ENCODE results near the gene DPYSL3.

The DPYSL3 gene

GRCh38 chr5:147512659-147513379, 3.0 kb upstream of the DPYSL3 start:
- DNase-seq: peak; percentile 75

- DNase-seq: no peak
These were observed 1.0 kb upstream of the DPYSL3 start for GRCh38 chr5:147510885-147511284.

GRCh38 chr5:147509041-147509709, 693 bp downstream of the DPYSL3 start:
- DNase-seq: peak; percentile 12

GRCh38 chr5:147508711-147509040, 1.2 kb downstream of the DPYSL3 start:
- no peak for DNase-seq

- peak; percentile 67 for DNase-seq
These were observed 2.3 kb downstream of the DPYSL3 start for GRCh38 chr5:147507480-147508126.

GRCh38 chr5:147504535-147504934, 5.3 kb downstream of the DPYSL3 start:
- DNase-seq: no peak

GRCh38 chr5:147504011-147504410, 5.9 kb downstream of the DPYSL3 start:
- DNase-seq: peak; percentile 92

- DNase-seq: no peak
These were observed 18.9 kb downstream of the DPYSL3 start for GRCh38 chr5:147490989-147491388.

- DNase-seq: no peak
These were observed 22.7 kb downstream of the DPYSL3 start for GRCh38 chr5:147487031-147487750.

- no peak for DNase-seq
These were observed 24.1 kb downstream of the DPYSL3 start for GRCh38 chr5:147485814-147486213.

- DNase-seq: peak; percentile 75
These were observed 24.8 kb downstream of the DPYSL3 start for GRCh38 chr5:147485046-147485445.

GRCh38 chr5:147484708-147485020, 25.2 kb downstream of the DPYSL3 start:
- DNase-seq: no peak

- DNase-seq: peak; percentile 99
These were observed 25.7 kb downstream of the DPYSL3 start for GRCh38 chr5:147483961-147484707.

- no peak for DNase-seq
These were observed 26.6 kb downstream of the DPYSL3 start for GRCh38 chr5:147483188-147483790.

- DNase-seq: no peak
These were observed 27.1 kb downstream of the DPYSL3 start for GRCh38 chr5:147482706-147483180.

- DNase-seq: peak; percentile 64
These were observed 27.8 kb downstream of the DPYSL3 start for GRCh38 chr5:147481874-147482705.

GRCh38 chr5:147481376-147481775, 28.5 kb downstream of the DPYSL3 start:
- DNase-seq: peak; percentile 89

- peak; percentile 69 for DNase-seq
These were observed 29.9 kb downstream of the DPYSL3 start for GRCh38 chr5:147479949-147480348.

GRCh38 chr5:147479444-147479843, 30.4 kb downstream of the DPYSL3 start:
- peak; percentile 65 for DNase-seq

GRCh38 chr5:147474140-147474539, 35.7 kb downstream of the DPYSL3 start:
- DNase-seq: no peak
